Activated CD4-positive, alpha-beta T cell treated with anti-CD3 and anti-CD28 coated beads, Interleukin-2, Interleukin-6, amounts not matched to agents 100 ng/mL and 50 ng/mL, durations not matched to agents 16 hours and 8 hours (primary cell): ENCODE results near the gene ERBB2.

ENCODE experiments used
- DNase-seq: peaks from one replicate; pipeline ENCODE4 v3.0.0-alpha.2; 2020

ERBB2 gene

DNA sequence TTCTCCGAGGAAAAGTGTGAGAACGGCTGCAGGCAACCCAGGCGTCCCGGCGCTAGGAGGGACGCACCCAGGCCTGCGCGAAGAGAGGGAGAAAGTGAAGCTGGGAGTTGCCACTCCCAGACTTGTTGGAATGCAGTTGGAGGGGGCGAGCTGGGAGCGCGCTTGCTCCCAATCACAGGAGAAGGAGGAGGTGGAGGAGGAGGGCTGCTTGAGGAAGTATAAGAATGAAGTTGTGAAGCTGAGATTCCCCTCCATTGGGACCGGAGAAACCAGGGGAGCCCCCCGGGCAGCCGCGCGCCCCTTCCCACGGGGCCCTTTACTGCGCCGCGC is at the start of gene ERBB2:
TSS of gene ERBB2 (plus strand) at position 247 of the 330 bp plus-strand sequence. CDS start 175 bp downstream, outside the sequence.
- no peak for DNase-seq

DNA sequence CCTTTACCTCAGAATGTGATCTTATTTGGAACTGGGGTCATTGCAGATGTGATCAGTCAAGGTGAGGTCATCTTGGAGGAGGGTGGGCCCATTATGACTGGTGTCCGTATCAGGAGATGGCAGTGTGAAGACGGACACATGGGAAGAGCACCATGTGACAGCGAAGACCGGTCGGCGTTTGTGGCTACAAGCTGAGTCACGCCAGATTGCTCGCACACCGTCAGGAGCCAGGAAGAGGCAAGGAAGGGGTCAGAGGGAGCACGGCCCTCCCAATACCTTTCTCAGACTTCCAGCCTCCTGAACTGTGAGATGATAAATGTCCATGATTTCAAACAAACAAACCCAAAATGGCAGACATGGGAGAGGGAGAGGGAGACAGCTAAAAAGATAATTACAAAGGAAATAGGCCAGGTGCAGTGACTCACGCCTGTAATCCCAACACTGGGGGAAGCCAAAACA is 49.7 kb upstream of the ERBB2 start:
- no peak for DNase-seq

GRCh38 chr17:39651923-39652586 is 47.8 kb upstream of the ERBB2 start:
- no peak for DNase-seq

- no peak for DNase-seq
These were observed 47.1 kb upstream of the ERBB2 start for GRCh38 chr17:39652587-39653315.

DNA sequence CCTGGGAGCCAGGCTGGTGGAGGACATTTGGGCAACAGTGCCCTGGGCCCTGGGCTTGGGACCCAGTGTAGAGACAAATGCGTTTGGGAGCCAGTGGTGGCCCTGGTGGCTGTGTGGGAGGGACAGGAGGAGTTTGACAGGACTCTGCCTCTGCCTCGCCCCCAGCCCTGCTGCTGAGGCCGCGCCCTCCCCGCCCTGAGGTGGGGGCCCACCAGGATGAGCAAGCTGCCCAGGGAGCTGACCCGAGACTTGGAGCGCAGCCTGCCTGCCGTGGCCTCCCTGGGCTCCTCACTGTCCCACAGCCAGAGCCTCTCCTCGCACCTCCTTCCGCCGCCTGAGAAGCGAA is 46.6 kb upstream of the ERBB2 start:
- DNase-seq, result no peak

DNA sequence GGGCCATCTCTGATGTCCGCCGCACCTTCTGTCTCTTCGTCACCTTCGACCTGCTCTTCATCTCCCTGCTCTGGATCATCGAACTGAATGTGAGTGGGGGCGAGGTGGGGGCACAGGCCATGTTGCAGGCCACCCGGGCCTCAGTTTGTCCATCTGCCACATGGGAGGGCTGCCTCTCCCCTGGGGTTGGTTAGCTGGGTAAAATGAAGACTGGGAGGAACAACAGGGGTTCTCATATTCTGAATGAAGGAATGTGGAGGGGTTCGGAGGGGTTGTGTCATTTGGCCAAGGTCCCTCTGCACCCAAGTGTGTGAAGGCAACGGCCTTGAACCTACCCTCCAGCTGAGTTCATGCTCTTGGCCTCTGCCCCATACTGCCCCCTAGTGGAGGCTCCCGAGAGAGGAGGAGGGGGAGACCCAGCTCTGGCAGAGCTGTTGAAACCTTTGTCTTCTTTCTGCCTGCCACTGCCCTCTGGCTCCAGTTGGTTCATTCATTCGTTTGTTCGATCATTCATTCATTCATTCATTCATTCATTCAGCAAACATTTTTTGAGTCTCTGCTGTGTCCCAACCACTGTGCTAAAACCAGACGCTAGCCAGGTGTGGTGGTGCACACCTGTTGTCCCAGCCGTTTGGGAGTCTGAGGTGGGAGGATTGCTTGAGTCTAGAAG is 46.1 kb upstream of the ERBB2 start:
- peak; percentile 88 for DNase-seq

- no peak for DNase-seq
These were observed 44.8 kb upstream of the ERBB2 start for GRCh38 chr17:39655105-39655504.

DNA sequence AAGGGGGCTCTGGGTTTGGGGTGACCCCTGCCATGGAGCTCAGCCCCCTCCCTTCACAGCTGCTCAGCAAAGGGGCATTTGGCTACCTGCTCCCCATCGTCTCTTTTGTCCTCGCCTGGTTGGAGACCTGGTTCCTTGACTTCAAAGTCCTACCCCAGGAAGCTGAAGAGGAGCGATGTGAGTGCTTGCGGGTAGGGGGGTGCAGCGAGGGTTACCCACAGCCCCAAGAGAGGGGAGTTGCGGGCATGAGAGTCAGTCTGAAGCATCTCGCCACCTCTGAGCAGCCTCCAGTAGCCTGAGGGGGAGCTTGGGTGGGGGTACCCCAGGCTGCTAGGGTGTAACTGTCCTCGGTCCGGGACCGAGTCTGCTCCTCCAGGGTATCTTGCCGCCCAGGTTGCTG is 41.5 kb upstream of the ERBB2 start:
- DNase-seq, result no peak

GRCh38 chr17:39658760-39659159 is 41.1 kb upstream of the ERBB2 start:
- no peak for DNase-seq

GRCh38 chr17:39659279-39660010 is 40.4 kb upstream of the ERBB2 start:
- DNase-seq, result no peak

DNA sequence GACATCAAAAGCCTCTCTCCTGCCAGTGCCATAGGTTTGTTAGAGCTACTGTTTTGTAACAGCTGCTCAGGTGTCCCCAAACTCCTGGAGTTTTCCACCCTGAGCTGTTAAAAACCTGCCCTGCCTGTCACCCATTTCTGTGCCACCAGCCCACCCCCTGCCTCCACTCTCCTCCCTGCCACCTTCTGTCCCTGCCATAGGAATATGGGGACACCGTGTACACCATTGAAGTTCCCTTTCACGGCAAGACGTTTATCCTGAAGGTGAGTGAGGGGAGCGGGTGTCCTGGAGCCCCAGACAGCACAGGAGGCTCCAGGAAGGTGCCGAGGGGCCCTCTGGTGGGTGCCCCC is 39.9 kb upstream of the ERBB2 start:
- no peak for DNase-seq

DNA sequence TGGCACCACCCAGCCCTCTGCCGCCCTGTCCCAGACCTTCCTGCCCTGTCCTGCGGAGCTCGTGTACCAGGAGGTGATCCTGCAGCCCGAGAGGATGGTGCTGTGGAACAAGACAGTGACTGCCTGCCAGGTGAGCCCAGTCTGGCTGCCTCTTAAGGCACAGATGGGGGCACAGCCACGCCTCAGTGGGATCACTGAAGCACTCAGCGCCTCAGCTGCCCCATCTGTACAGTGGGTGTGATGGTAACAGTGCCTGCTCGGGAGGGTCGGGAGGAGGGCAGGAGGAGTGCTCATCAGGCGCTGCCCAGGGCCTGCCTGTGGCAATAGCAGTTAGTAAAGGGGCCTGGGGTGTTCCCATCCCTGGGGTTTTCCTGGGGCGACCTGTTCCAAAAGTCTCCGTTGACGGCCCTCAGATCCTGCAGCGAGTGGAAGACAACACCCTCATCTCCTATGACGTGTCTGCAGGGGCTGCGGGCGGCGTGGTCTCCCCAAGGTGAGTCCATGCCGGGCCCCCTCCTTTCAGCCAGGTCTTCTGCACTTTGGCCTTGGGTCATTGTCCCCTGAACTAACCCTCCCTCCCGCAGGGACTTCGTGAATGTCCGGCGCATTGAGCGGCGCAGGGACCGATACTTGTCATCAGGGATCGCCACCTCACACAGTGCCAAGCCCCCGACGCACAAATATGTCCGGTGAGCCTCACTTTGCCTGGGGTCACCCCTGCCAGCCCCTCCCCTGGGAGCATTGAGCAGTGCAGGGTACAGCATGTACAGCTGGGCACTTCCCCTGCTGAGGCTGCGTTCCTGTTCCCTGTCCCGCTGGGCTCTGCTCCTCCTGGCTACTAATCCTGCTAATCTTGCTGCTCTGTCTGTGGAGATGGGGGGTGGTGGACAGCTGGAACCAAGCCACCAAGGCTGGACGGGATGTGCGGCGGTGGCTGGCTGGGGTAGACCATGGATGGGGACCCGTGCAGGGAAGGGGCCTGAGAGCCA is 39.2 kb upstream of the ERBB2 start:
- DNase-seq, result no peak

- no peak for DNase-seq
These were observed 37.9 kb upstream of the ERBB2 start for GRCh38 chr17:39661744-39662541.

DNA sequence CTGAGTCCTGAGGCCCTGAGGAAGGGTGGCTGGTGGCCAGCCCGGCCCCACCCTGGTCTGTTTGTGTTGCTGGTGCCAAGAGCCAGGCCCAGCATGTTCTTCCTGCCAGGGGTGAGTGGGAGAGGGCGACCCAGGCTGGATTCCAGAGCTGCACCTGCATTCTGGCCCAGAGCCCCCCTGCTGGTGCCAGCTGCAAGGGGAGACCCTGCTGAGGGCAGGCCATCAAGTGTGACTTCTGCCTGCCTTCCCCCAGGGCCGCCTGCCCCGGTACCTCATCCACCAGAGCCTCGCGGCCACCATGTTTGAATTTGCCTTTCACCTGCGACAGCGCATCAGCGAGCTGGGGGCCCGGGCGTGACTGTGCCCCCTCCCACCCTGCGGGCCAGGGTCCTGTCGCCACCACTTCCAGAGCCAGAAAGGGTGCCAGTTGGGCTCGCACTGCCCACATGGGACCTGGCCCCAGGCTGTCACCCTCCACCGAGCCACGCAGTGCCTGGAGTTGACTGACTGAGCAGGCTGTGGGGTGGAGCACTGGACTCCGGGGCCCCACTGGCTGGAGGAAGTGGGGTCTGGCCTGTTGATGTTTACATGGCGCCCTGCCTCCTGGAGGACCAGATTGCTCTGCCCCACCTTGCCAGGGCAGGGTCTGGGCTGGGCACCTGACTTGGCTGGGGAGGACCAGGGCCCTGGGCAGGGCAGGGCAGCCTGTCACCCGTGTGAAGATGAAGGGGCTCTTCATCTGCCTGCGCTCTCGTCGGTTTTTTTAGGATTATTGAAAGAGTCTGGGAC is 37.1 kb upstream of the ERBB2 start:
- no peak for DNase-seq

GRCh38 chr17:39663340-39663687 is 36.5 kb upstream of the ERBB2 start:
- DNase-seq, result no peak

DNA sequence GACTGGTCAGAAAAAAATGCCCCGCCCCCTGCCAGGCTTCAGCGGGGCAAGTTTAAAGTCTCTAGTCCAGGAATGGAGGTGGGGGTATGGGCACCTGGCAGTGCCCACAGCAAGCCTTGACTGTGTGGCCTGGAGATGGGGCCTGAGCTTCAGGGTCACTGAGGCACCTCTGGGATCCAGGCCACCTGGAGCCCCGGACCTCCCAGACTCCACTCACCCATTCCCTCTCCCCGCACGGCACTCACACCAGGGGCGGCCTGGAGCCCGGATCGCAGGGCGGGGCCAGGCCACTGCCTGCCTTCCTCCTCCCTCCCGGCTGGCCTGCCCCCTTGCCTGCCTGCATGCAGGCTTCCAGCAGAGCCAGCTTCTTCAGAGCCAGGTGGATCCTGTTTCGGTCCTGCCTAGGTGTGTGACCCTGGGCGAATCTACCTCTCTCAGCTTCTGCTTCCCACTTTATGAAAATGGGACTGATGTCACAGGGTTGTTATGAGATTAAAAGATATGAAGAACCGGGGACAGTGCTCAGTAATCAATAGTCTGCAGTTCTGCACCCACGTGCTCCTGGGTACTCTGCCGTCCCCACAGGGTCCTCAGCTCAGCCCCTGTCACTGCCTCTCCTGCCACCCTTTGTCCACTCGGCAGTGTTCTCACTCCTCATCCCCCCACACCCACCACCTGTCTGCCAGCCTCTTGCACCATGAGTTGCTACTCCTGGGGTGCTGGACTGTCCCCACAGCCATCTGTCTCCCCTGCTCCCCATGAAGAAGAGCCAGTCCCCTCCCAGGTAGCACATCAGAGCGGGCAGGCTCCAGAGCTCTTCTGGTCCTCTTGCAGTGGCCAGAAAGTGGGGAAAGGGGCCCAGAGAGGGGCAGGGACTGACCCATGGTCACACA is 35.9 kb upstream of the ERBB2 start:
- no peak for DNase-seq

DNA sequence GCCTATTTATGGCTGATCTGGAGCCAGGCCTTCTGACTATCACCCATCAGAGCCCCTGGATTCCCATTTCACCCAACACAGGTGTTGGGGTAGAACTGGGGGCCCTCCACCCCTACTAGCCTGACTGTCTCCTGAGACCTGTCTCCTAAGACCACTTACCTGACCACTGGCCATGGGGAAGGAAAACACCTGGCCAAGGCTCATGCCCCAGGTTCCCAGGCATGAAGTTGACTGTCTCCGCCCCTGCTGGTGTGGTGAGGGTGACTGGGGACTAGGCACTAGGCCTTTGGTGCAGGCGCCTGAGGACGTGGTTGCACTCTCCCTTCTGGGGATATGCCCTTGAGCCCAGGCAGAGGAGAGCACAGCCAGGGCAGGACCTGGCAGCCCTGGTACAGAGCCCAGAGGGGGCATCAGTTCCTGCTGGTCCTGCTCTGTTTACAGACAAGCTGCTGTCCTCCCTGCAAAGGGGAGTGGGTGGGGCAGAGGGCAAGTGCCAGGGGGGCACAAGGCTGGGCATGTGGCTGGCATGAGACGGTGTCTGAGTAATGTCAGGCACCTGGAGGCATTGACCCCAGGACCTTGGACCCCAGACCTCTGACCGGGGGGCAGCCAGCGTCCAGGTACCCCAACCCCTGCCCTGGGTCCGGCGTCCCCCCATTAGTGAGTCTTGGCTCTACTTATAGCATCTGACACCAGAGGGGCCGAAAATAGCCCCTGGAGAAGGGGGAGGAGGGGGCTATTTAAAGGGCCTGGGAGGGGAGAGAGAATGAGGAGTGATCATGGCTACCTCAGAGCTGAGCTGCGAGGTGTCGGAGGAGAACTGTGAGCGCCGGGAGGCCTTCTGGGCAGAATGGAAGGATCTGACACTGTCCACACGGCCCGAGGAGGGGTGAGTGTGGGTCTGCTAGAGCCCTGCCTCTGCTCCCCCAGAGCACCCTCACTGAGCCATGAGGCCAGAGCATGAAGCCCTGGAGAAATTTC is 35.0 kb upstream of the ERBB2 start, which contains the start of gene TCAP:
TSS of gene TCAP (plus strand) at position 769 of the 981 bp plus-strand sequence. CDS start at position 780, 11 bp downstream.
- DNase-seq, result no peak

GRCh38 chr17:39665642-39666224 is 34.1 kb upstream of the ERBB2 start:
- no peak for DNase-seq
